Liver (tissue), 9 donors: ENCODE data around the gene SYT14. TPM values are rescaled to one million over a fixed set of nuclear protein-coding genes. Genes with fewer than 3 reads are reported as not detected.
A peak's percentile ranks its signal among the peaks of the same experiment; 100 is the strongest.

Experiments
- DNase-seq: peaks from one replicate; pipeline ENCODE4 v3.0.0-alpha.2; 2017; ENCODE audit warnings: low spot score
- H3K27ac ChIP-seq, 2 donors: one replicate each; pipeline ENCODE4 v1.7.0; 2013; ENCODE audit warnings: inconsistent platforms in 2 of 2, low read length in 2 of 2, control low read depth in 1 of 2, low read depth in 1 of 2, mild to moderate bottlenecking in 1 of 2
- H3K27me3 ChIP-seq, 4 donors: one replicate each; pipeline versions ENCODE4 v1.6.1 to v1.7.0; 2013; ENCODE audit warnings: low read length in 3 of 4, inconsistent platforms in 1 of 4, mild to moderate bottlenecking in 1 of 4, moderate library complexity in 1 of 4; ENCODE audit not compliant: control insufficient read depth in 4 of 4, insufficient read depth in 4 of 4
- H3K36me3 ChIP-seq, 4 donors: one replicate each; pipeline versions ENCODE4 v1.6.1 to v1.7.0; 2013; ENCODE audit warnings: low read length in 3 of 4, mild to moderate bottlenecking in 3 of 4, low read depth in 1 of 4, moderate library complexity in 1 of 4; ENCODE audit not compliant: control insufficient read depth in 4 of 4, insufficient read depth in 3 of 4
- H3K4me1 ChIP-seq, 4 donors: one replicate each; pipeline versions ENCODE4 v1.6.1 to v1.7.0; 2013; ENCODE audit warnings: low read length in 3 of 4, mild to moderate bottlenecking in 3 of 4, moderate library complexity in 1 of 4; ENCODE audit not compliant: control insufficient read depth in 4 of 4, insufficient read depth in 4 of 4
- H3K4me3 ChIP-seq, 3 donors: one replicate each; pipeline versions ENCODE4 v1.6.1 to v1.7.0; 2013; ENCODE audit warnings: low read length in 3 of 3, control low read depth in 1 of 3, low read depth in 1 of 3, mild to moderate bottlenecking in 1 of 3
- H3K9ac ChIP-seq, 2 donors: one replicate each; pipeline ENCODE4 v1.7.0; 2013; ENCODE audit warnings: low read length in 2 of 2, mild to moderate bottlenecking in 2 of 2, moderate library complexity in 2 of 2, control low read depth in 1 of 2, low read depth in 1 of 2
- H3K9me3 ChIP-seq, 4 donors: one replicate each; pipeline versions ENCODE4 v1.6.1 to v1.7.0; 2013; ENCODE audit warnings: low read length in 3 of 4; ENCODE audit not compliant: control insufficient read depth in 4 of 4
- EGR1 ChIP-seq, 2 donors: IDR thresholded peaks; 2 replicates each; pipeline ENCODE4 v1.6.1; 2016 to 2018; ENCODE audit warnings: antibody characterized with exemption in 2 of 2, low read depth in 2 of 2
- GABPA ChIP-seq, 2 donors: IDR thresholded peaks in 1 of 2; conservative IDR thresholded peaks in 1 of 2; 2 replicates each; pipeline ENCODE4 v1.6.1; 2016; ENCODE audit warnings: antibody characterized with exemption in 2 of 2, mild to moderate bottlenecking in 1 of 2, moderate library complexity in 1 of 2
- HNF4A ChIP-seq, 2 donors: conservative IDR thresholded peaks; 2 replicates each; pipeline ENCODE4 v1.6.1; 2016; ENCODE audit warnings: antibody characterized with exemption in 2 of 2, mild to moderate bottlenecking in 2 of 2
- RAD21 ChIP-seq, 2 donors: IDR thresholded peaks; 2 replicates each; pipeline ENCODE4 v1.6.1; 2016; ENCODE audit warnings: antibody characterized with exemption in 2 of 2, mild to moderate bottlenecking in 2 of 2
- WGBS: extraction: QIAGEN DNeasy Blood & Tissue Kit; methylation state at CpG from one replicate; pipeline ENCODE4 v1.1.7; 2013; 5-methylcytosine and 5-hydroxymethylcytosine counted together
- polyA plus RNA-seq, 2 donors: library from polyadenylated mRNA; stranded (reverse) in 1 of 2; unstranded in 1 of 2; fragments of 200-250 nt in 1 of 2; fragments of >200 nt in 1 of 2; fragmentation: Nextera tagmentation in 1 of 2; extraction: Ambion mirVana in 1 of 2; gene quantifications; one replicate each; pipeline versions ENCODE4 v1.2.1 to v1.2.3, GENCODE V29; 2013 to 2015
- total RNA-seq, 2 donors: library from RNA; depleted of rRNA; stranded (reverse); fragments of >200 nt; gene quantifications; one replicate each; pipeline ENCODE4 v1.2.3, GENCODE V29; 2014
- TF ChIP-seq, protein P1 (sequence below): IDR thresholded peaks from 2 replicates; pipeline ENCODE4 v1.6.1; 2016; ENCODE audit warnings: antibody characterized with exemption
- TF ChIP-seq, protein P2 (sequence below): IDR thresholded peaks from 2 replicates; pipeline ENCODE4 v1.6.1; 2016; ENCODE audit warnings: antibody characterized with exemption, mild to moderate bottlenecking
- TF ChIP-seq, protein P3 (sequence below): fragments of 150-350 bp; IDR thresholded peaks from 2 replicates; pipeline ENCODE4 v1.5.1; 2017; ENCODE audit warnings: improper control_type of control experiment, low read depth, low read length; ENCODE audit not compliant: missing input control
- donor health status: healthy.
- donor health status: healthy.
- donor health status: healthy.
- donor health status: healthy.
- donor health status: healthy.

SYT14 gene
- total and polyA plus RNA-seq, 4 donors, result not detected

DNA sequence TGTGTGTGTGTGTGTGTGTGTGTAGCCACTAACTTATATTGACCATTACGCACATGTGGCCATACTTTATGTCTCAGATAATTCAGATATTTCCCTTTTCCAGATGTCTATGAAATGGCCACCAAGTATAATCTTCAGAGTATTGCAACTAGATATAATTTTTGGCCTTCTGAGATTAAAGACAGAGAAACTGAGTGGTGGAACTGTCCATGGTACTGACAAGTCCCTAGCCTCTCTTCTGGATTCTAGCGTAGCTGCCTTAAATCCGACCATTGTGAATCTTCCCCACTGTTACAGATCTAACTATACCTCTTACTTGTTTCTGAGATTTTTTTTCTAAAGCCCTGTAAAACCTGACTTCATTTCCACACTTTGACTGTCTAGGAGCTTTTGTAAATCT lies 194.6 kb downstream of the SYT14 start:
- Histone ChIP-seq H3K9ac (no peak overlapping the region), H3K4me3 (no peak overlapping the region), H3K36me3 (no peaks in the 10 kb centered on the region), H3K9me3 (no peaks in the 10 kb centered on the region), H3K4me1 (no peaks in the 10 kb centered on the region), H3K27me3 (peaks cover 0 to 3% (median 0%) of the 10 kb centered on the region in 4 donors), H3K27ac (no peak overlapping the region)
- DNase-seq, result no peak
- TF ChIP-seq, protein P1, sequence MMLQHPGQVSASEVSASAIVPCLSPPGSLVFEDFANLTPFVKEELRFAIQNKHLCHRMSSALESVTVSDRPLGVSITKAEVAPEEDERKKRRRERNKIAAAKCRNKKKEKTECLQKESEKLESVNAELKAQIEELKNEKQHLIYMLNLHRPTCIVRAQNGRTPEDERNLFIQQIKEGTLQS, result no peak
- TF ChIP-seq, protein P2, sequence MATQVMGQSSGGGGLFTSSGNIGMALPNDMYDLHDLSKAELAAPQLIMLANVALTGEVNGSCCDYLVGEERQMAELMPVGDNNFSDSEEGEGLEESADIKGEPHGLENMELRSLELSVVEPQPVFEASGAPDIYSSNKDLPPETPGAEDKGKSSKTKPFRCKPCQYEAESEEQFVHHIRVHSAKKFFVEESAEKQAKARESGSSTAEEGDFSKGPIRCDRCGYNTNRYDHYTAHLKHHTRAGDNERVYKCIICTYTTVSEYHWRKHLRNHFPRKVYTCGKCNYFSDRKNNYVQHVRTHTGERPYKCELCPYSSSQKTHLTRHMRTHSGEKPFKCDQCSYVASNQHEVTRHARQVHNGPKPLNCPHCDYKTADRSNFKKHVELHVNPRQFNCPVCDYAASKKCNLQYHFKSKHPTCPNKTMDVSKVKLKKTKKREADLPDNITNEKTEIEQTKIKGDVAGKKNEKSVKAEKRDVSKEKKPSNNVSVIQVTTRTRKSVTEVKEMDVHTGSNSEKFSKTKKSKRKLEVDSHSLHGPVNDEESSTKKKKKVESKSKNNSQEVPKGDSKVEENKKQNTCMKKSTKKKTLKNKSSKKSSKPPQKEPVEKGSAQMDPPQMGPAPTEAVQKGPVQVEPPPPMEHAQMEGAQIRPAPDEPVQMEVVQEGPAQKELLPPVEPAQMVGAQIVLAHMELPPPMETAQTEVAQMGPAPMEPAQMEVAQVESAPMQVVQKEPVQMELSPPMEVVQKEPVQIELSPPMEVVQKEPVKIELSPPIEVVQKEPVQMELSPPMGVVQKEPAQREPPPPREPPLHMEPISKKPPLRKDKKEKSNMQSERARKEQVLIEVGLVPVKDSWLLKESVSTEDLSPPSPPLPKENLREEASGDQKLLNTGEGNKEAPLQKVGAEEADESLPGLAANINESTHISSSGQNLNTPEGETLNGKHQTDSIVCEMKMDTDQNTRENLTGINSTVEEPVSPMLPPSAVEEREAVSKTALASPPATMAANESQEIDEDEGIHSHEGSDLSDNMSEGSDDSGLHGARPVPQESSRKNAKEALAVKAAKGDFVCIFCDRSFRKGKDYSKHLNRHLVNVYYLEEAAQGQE, result peak; percentile 99
- 56% methylated on average over 3 of the region's 3 CpGs for WGBS

DNA sequence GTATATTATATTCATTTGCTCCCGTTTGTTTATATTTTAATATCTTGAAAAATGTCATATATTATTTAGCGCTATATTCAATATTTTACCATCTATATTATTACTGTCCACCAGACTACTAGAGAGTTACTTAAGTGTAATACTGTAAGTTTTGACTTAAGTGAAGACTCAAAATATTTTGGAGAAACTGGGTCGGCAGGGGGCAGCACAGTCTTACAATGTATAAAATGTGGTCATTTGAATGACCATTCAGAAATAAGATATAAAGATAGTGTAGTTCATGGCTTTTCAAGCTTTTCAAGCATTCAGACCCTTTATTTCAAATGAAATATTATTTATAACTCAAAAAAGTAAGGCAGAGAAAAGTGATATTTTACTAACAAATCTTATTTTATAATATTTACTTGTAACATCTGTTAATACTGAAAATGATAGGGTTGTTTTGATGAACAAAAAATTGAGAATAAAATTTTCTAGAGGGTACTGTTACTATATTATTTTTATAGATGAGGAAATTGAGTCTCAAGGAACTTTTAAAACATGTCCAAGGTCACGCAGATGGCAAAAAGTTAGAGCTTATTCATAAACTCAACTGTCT lies 205.5 kb downstream of the SYT14 start:
- no peak overlapping the region for H3K9ac ChIP-seq

DNA sequence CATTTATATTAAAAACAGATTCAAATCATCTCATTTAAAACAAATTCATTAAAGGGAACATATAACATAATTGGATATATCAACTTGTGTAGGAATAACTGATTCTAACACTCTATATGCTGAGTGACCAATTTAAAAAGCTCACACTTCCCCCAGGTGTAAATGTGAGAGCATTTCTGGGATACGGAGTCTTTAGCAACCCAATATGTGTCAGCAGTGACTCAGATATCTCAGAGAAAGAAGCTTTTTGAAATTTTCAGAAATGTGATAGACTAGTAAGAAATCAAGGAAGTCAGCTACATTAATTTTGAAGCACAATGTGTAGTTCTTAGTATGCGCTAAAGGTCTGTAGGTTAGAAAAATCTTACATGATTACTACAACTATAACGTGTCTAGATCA lies 206.7 kb downstream of the SYT14 start:
- Histone ChIP-seq H3K27ac (no peak overlapping the region), H3K9ac (no peak overlapping the region), H3K9me3 (no peaks in the 10 kb centered on the region), H3K36me3 (no peaks in the 10 kb centered on the region), H3K4me1 (no peaks in the 10 kb centered on the region), H3K27me3 (no peaks in the 10 kb centered on the region), H3K4me3 (no peak overlapping the region)
- DNase-seq, result no peak
- WGBS, result 78% methylated on average over 3 of the region's 3 CpGs
- TF ChIP-seq EGR1 (IDR thresholded peaks at IDR 0.05; ENCODE audit: low read depth in 2 of 2), result no peak

More for the DNA sequence above, 205.5 kb downstream of the SYT14 start:
- H3K4me3 ChIP-seq, result no peak overlapping the region
- H3K9me3 ChIP-seq, result no peaks in the 10 kb centered on the region
- TF ChIP-seq, protein P1, result no peak
- TF ChIP-seq RAD21 (IDR thresholded peaks at IDR 0.05) (peak; percentile 79 to 82), GABPA (IDR thresholded peaks at IDR 0.05 in 1 of 2, conservative IDR thresholded peaks at IDR 0.05 in 1 of 2) (no peak), HNF4A (conservative IDR thresholded peaks at IDR 0.05) (no peak)
- TF ChIP-seq, protein P3, sequence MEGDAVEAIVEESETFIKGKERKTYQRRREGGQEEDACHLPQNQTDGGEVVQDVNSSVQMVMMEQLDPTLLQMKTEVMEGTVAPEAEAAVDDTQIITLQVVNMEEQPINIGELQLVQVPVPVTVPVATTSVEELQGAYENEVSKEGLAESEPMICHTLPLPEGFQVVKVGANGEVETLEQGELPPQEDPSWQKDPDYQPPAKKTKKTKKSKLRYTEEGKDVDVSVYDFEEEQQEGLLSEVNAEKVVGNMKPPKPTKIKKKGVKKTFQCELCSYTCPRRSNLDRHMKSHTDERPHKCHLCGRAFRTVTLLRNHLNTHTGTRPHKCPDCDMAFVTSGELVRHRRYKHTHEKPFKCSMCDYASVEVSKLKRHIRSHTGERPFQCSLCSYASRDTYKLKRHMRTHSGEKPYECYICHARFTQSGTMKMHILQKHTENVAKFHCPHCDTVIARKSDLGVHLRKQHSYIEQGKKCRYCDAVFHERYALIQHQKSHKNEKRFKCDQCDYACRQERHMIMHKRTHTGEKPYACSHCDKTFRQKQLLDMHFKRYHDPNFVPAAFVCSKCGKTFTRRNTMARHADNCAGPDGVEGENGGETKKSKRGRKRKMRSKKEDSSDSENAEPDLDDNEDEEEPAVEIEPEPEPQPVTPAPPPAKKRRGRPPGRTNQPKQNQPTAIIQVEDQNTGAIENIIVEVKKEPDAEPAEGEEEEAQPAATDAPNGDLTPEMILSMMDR, result peak; percentile 56
- no peaks in the 10 kb centered on the region for H3K36me3 ChIP-seq
- 22% methylated on average over 4 of the region's 4 CpGs for WGBS
- peak; percentile 59 for DNase-seq
- no peaks in the 10 kb centered on the region for H3K4me1 ChIP-seq
- H3K27me3 ChIP-seq, result no peaks in the 10 kb centered on the region
- H3K27ac ChIP-seq, result no peak overlapping the region
